Activated naive CD8-positive, alpha-beta T cell treated with anti-CD3 and anti-CD28 coated beads, Interleukin-2, amount 10 ng/mL, durations not matched to agents 7 days and 5 days (primary cell): ENCODE measurements around the gene ADGRL1. TPM values are rescaled to one million over a fixed set of nuclear protein-coding genes. Genes with fewer than 3 reads are reported as not detected.
"Not testable (repeated sequence)": the region's sequence is repeated elsewhere in the genome, so short reads cannot be mapped to it uniquely, and the experiment has no call there.

ENCODE experiments used
- ATAC-seq: fragments of 150-1000 bp; cut with Tn5 transposase; one replicate; pipeline ENCODE4 v1.10.0; 2021; ENCODE audit warnings: low read depth, moderate library complexity
- POLR2A ChIA-PET: fragments of 350-600 bp; sonication (Branson Sonifier 250); formaldehyde crosslinking; loops from one replicate; lab custom pipeline; 2021; ENCODE audit warnings: antibody characterized with exemption; lab: Charles Lee
- DNase-seq: peaks from one replicate; pipeline ENCODE4 v3.0.0; 2021
- H3K27ac Mint-ChIP-seq: one replicate; pipeline ENCODE4 v1.8.0; 2022; ENCODE audit warnings: mild to moderate bottlenecking, mixed read lengths
- H3K27me3 Mint-ChIP-seq: one replicate; pipeline ENCODE4 v1.8.0; 2022; ENCODE audit warnings: mild to moderate bottlenecking, moderate library complexity, mixed read lengths
- H3K36me3 Mint-ChIP-seq: one replicate; pipeline ENCODE4 v1.8.0; 2021; ENCODE audit warnings: mild to moderate bottlenecking, mixed read lengths
- H3K4me1 Mint-ChIP-seq: one replicate; pipeline ENCODE4 v1.8.0; 2021; ENCODE audit warnings: mixed read lengths
- H3K4me3 Mint-ChIP-seq: one replicate; pipeline ENCODE4 v1.8.0; 2022; ENCODE audit warnings: mild to moderate bottlenecking, moderate library complexity, mixed read lengths
- H3K9me3 Mint-ChIP-seq: one replicate; pipeline ENCODE4 v1.8.0; 2021; ENCODE audit warnings: mixed read lengths
- total RNA-seq, 2 experiments: library from RNA; stranded (reverse); gene quantifications; one replicate each; pipeline ENCODE4 v1.2.3, GENCODE V29; 2021

Gene ADGRL1
- total RNA-seq, 2 experiments from 2014 or later = 15.0 to 16.4 TPM

- H3K9me3 Mint-ChIP-seq, H3K27me3 Mint-ChIP-seq, POLR2A ChIA-PET, H3K4me1 Mint-ChIP-seq, H3K36me3 Mint-ChIP-seq: not testable (repeated sequence)
- ATAC-seq (peak; percentile 76), DNase-seq (peak; percentile 86)
- Mint-ChIP-seq H3K27ac (peak overlapping the region; percentile 74), H3K4me3 (peak overlapping the region; percentile 54)
Observed at GRCh38 chr19:14196105-14196504, 9.9 kb downstream of the ADGRL1 start.

- not testable (repeated sequence) for H3K27ac Mint-ChIP-seq, H3K4me3 Mint-ChIP-seq, H3K9me3 Mint-ChIP-seq, ATAC-seq, H3K36me3 Mint-ChIP-seq, H3K27me3 Mint-ChIP-seq, DNase-seq
- POLR2A ChIA-PET = interaction anchor here (1.5 kb wide), 1 partner anchor 59 kb away, joined by 4 read pairs; the partner anchor contains the start of gene ASF1B
- peaks cover 14% of the 10 kb centered on the region for H3K4me1 Mint-ChIP-seq
Observed at GRCh38 chr19:14195216-14195615, 10.8 kb downstream of the ADGRL1 start.

- Mint-ChIP-seq H3K4me3 (no peak overlapping the region), H3K27ac (no peak overlapping the region), H3K27me3 (no peaks in the 10 kb centered on the region), H3K9me3 (no peaks in the 10 kb centered on the region), H3K4me1 (peaks cover 6% of the 10 kb centered on the region), H3K36me3 (no peaks in the 10 kb centered on the region)
- DNase-seq = no peak
- POLR2A ChIA-PET = no interaction called here
- ATAC-seq = no peak
Observed at GRCh38 chr19:14189415-14189814, 16.6 kb downstream of the ADGRL1 start.

GRCh38 chr19:14188086-14188485 is 17.9 kb downstream of the ADGRL1 start:
- H3K27me3 Mint-ChIP-seq, DNase-seq, H3K9me3 Mint-ChIP-seq, ATAC-seq, H3K27ac Mint-ChIP-seq, POLR2A ChIA-PET, H3K4me1 Mint-ChIP-seq, H3K36me3 Mint-ChIP-seq, H3K4me3 Mint-ChIP-seq: not testable (repeated sequence)

- H3K9me3 Mint-ChIP-seq = no peaks in the 10 kb centered on the region
- H3K27me3 Mint-ChIP-seq = no peaks in the 10 kb centered on the region
- ATAC-seq (no peak), DNase-seq (no peak)
- H3K27ac Mint-ChIP-seq = no peak overlapping the region
- POLR2A ChIA-PET = no interaction called here
- no peaks in the 10 kb centered on the region for H3K36me3 Mint-ChIP-seq
- peaks cover 6% of the 10 kb centered on the region for H3K4me1 Mint-ChIP-seq
- no peak overlapping the region for H3K4me3 Mint-ChIP-seq
Observed at GRCh38 chr19:14187561-14187960, 18.4 kb downstream of the ADGRL1 start.

GRCh38 chr19:14186684-14187083 is 19.3 kb downstream of the ADGRL1 start:
- not testable (repeated sequence) for H3K4me3 Mint-ChIP-seq, H3K27ac Mint-ChIP-seq, H3K9me3 Mint-ChIP-seq

GRCh38 chr19:14185691-14186090 is 20.3 kb downstream of the ADGRL1 start:
- POLR2A ChIA-PET, H3K4me1 Mint-ChIP-seq, DNase-seq, H3K27me3 Mint-ChIP-seq, H3K27ac Mint-ChIP-seq, H3K9me3 Mint-ChIP-seq, H3K36me3 Mint-ChIP-seq, H3K4me3 Mint-ChIP-seq, ATAC-seq: not testable (repeated sequence)

More at GRCh38 chr19:14186684-14187083, 19.3 kb downstream of the ADGRL1 start:
- POLR2A ChIA-PET, H3K27me3 Mint-ChIP-seq, DNase-seq, H3K4me1 Mint-ChIP-seq, H3K36me3 Mint-ChIP-seq, ATAC-seq: not testable (repeated sequence)

- ATAC-seq = no peak
- Mint-ChIP-seq H3K4me3 (no peak overlapping the region), H3K36me3 (no peaks in the 10 kb centered on the region), H3K9me3 (no peaks in the 10 kb centered on the region), H3K27ac (no peak overlapping the region), H3K27me3 (no peaks in the 10 kb centered on the region), H3K4me1 (no peaks in the 10 kb centered on the region)
- DNase-seq = no peak
- POLR2A ChIA-PET = no interaction called here
Observed at GRCh38 chr19:14185158-14185557, 20.8 kb downstream of the ADGRL1 start.

GRCh38 chr19:14183741-14184350 is 22.1 kb downstream of the ADGRL1 start:
- Mint-ChIP-seq H3K36me3 (no peaks in the 10 kb centered on the region), H3K27ac (no peak overlapping the region), H3K9me3 (no peaks in the 10 kb centered on the region), H3K4me3 (no peak overlapping the region), H3K4me1 (no peaks in the 10 kb centered on the region), H3K27me3 (no peaks in the 10 kb centered on the region)
- no peak for DNase-seq
- ATAC-seq = no peak
- POLR2A ChIA-PET = interaction anchor here (1.3 kb wide), 1 partner anchor 47 kb away, joined by 3 read pairs; the partner anchor contains the start of gene ASF1B

- Mint-ChIP-seq H3K27me3 (no peaks in the 10 kb centered on the region), H3K9me3 (no peaks in the 10 kb centered on the region), H3K27ac (no peak overlapping the region), H3K4me1 (no peaks in the 10 kb centered on the region), H3K4me3 (no peak overlapping the region), H3K36me3 (no peaks in the 10 kb centered on the region)
- POLR2A ChIA-PET = no interaction called here
- ATAC-seq (no peak), DNase-seq (no peak)
Observed at GRCh38 chr19:14182476-14182875, 23.5 kb downstream of the ADGRL1 start.

- Mint-ChIP-seq H3K4me3 (no peak overlapping the region), H3K4me1 (no peaks in the 10 kb centered on the region), H3K27ac (no peak overlapping the region), H3K9me3 (no peaks in the 10 kb centered on the region), H3K27me3 (no peaks in the 10 kb centered on the region), H3K36me3 (no peaks in the 10 kb centered on the region)
- POLR2A ChIA-PET = no interaction called here
- no peak for ATAC-seq
- no peak for DNase-seq
Observed at GRCh38 chr19:14181906-14182305, 24.1 kb downstream of the ADGRL1 start.

- H3K36me3 Mint-ChIP-seq, H3K4me3 Mint-ChIP-seq, H3K9me3 Mint-ChIP-seq, H3K27me3 Mint-ChIP-seq, H3K27ac Mint-ChIP-seq, POLR2A ChIA-PET, H3K4me1 Mint-ChIP-seq, DNase-seq, ATAC-seq: not testable (repeated sequence)
Observed at GRCh38 chr19:14181199-14181598, 24.8 kb downstream of the ADGRL1 start.

- H3K4me1 Mint-ChIP-seq = peaks cover 4% of the 10 kb centered on the region
- POLR2A ChIA-PET = no interaction called here
- DNase-seq (no peak), ATAC-seq (no peak)
- H3K36me3 Mint-ChIP-seq = peaks cover 5% of the 10 kb centered on the region
- no peaks in the 10 kb centered on the region for H3K9me3 Mint-ChIP-seq
- no peak overlapping the region for H3K27ac Mint-ChIP-seq
- no peak overlapping the region for H3K4me3 Mint-ChIP-seq
- no peaks in the 10 kb centered on the region for H3K27me3 Mint-ChIP-seq
Observed at GRCh38 chr19:14177496-14178074, 28.4 kb downstream of the ADGRL1 start.

GRCh38 chr19:14175351-14175792 is 30.6 kb downstream of the ADGRL1 start:
- Mint-ChIP-seq H3K36me3 (peaks cover 6% of the 10 kb centered on the region), H3K9me3 (no peaks in the 10 kb centered on the region), H3K27me3 (no peaks in the 10 kb centered on the region), H3K4me1 (peaks cover 4% of the 10 kb centered on the region), H3K27ac (no peak overlapping the region), H3K4me3 (no peak overlapping the region)
- DNase-seq (no peak), ATAC-seq (no peak)
- POLR2A ChIA-PET = no interaction called here
